Adipocyte (in vitro differentiated cells): ENCODE data around the gene PCNX2.
A peak's percentile ranks its signal among the peaks of the same experiment; 100 is the strongest.

Experiments used
- DNase-seq: peaks from one replicate; pipeline ENCODE4 v3.0.0-alpha.2; 2015; ENCODE audit warnings: low read depth
- H3K27me3 ChIP-seq: replicated peaks from 2 replicates; pipeline ENCODE4 v1.7.0; 2013; ENCODE audit warnings: mild to moderate bottlenecking, low read length, moderate library complexity; ENCODE audit not compliant: control insufficient read depth, insufficient read depth
- H3K36me3 ChIP-seq: 2 replicates; pipeline ENCODE4 v1.7.0; 2013; ENCODE audit warnings: low read length, mild to moderate bottlenecking, moderate library complexity; ENCODE audit not compliant: control insufficient read depth, insufficient read depth, severe bottlenecking
- H3K4me1 ChIP-seq: 2 replicates; pipeline ENCODE4 v1.7.0; 2013; ENCODE audit warnings: mild to moderate bottlenecking, low read length, moderate library complexity; ENCODE audit not compliant: control insufficient read depth, insufficient read depth
- H3K4me3 ChIP-seq: 2 replicates; pipeline ENCODE4 v1.7.0; 2013; ENCODE audit warnings: mild to moderate bottlenecking, low read length, moderate library complexity
- H3K9ac ChIP-seq: 2 replicates; pipeline ENCODE4 v1.7.0; 2013; ENCODE audit warnings: mild to moderate bottlenecking, low read length, moderate library complexity
- H3K9me3 ChIP-seq: 2 replicates; pipeline ENCODE4 v1.7.0; 2013; ENCODE audit warnings: mild to moderate bottlenecking, low read length, moderate library complexity; ENCODE audit not compliant: control insufficient read depth

Gene PCNX2

DNA sequence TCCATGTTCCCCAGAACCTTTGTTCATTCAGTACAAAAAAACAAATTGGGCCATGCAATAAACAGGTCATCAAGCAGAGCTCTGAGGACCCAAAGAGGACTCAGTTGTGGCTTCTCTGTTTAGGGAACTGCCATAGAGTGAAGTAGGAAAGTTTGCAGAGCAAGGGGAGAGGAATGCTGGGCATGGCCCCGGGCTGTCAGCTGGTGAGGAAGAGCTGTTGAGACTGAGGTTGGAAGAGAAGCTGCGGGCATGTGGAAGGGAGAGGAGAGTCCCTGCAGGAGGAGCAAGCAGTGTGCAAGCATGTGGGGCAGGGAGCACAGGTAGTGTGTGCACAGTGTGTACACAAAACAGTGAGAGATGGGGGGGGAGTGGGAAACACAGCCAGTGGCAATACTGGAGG, 273.3 kb downstream of the PCNX2 start:
- peaks cover 9% of the 10 kb centered on the region for H3K36me3 ChIP-seq

GRCh38 chr1:233020426-233020825, 275.1 kb downstream of the PCNX2 start:
- Histone ChIP-seq H3K9me3 (no peaks in the 10 kb centered on the region), H3K9ac (no peak overlapping the region), H3K36me3 (peaks cover 15% of the 10 kb centered on the region), H3K4me1 (peaks cover 6% of the 10 kb centered on the region), H3K27me3 (no peaks in the 10 kb centered on the region), H3K4me3 (no peak overlapping the region)
- DNase-seq: no peak

More for the DNA sequence above, 273.3 kb downstream of the PCNX2 start:
- no peak for DNase-seq
- Histone ChIP-seq H3K27me3 (no peaks in the 10 kb centered on the region), H3K4me3 (no peak overlapping the region), H3K9me3 (no peaks in the 10 kb centered on the region), H3K9ac (no peak overlapping the region), H3K4me1 (peaks cover 6% of the 10 kb centered on the region)

DNA sequence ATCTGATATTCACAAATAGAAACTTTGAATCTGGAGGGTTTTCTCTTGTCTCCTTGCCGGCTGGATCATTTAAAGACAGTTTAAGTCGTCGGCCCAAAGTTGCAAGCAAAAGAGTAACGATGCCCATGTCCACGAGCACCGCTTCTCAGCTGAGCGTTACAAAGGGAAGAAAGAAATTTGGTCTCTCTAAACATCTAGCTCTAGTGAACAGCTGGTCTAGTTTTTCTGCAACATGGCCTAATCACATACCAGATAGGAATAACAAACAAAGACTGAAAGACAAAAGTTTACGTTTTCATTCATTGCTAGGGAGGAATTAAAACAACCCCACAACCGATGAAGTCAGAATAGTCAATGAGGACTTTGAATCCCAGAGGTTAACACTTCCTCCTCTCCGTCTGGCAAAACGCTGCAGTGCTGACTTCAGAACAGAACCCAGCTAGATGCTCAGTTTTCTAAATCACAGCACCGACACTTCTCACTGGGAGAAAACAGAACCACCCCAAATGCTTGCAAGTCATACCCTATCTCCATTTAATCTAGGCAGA, 275.7 kb downstream of the PCNX2 start:
- Histone ChIP-seq H3K9ac (no peak overlapping the region), H3K27me3 (no peaks in the 10 kb centered on the region), H3K9me3 (no peaks in the 10 kb centered on the region), H3K4me3 (no peak overlapping the region), H3K4me1 (peaks cover 6% of the 10 kb centered on the region), H3K36me3 (peaks cover 15% of the 10 kb centered on the region)
- DNase-seq: no peak

DNA sequence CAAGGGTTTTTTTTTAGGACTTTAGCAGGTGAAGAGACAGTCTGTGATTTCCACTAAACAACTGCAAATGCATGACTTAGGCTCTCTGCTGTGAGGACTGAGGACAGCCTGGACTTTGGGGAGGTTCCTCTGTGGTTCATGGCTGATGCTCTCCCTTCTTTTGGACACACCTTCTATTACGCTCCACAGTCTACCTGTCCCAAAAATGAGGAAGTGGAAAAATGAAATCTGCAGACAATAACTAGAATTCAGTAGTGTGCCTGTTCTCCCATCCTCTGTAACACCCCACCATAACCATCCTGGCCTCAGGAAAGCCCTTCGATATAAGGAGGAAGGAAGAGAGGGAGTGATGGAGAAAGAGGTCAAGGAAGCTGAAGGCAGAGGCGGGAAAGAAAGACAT, 276.4 kb downstream of the PCNX2 start:
- Histone ChIP-seq H3K4me3 (no peak overlapping the region), H3K4me1 (peaks cover 6% of the 10 kb centered on the region), H3K9ac (no peak overlapping the region), H3K27me3 (no peaks in the 10 kb centered on the region), H3K36me3 (peaks cover 18% of the 10 kb centered on the region), H3K9me3 (no peaks in the 10 kb centered on the region)
- no peak for DNase-seq

DNA sequence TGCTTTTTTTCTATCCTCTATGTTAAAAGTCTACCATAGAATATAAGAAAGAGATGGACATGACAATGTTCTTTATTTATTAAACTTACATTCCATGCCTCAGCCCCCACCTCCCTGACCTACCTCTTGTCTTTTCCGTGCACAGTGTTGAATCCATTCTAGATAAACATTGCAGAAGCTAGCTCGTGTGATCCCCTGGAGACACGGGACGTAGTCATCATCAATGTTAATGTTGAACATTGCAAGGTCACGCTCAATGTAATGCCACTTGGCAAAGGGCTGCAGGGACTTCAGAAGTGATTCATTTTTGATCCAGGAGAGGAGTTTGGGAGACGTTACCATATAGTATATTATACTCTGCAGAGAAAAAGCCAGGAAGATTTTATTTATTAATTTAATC, 278.7 kb downstream of the PCNX2 start:
- Histone ChIP-seq H3K9me3 (no peaks in the 10 kb centered on the region), H3K9ac (no peak overlapping the region), H3K4me1 (peaks cover 6% of the 10 kb centered on the region), H3K4me3 (no peak overlapping the region), H3K27me3 (no peaks in the 10 kb centered on the region), H3K36me3 (peaks cover 38% of the 10 kb centered on the region)
- no peak for DNase-seq

- DNase-seq: no peak
- H3K9me3 ChIP-seq: no peaks in the 10 kb centered on the region
- H3K27me3 ChIP-seq: no peaks in the 10 kb centered on the region
- peaks cover 41% of the 10 kb centered on the region for H3K36me3 ChIP-seq
- no peak overlapping the region for H3K4me3 ChIP-seq
- H3K9ac ChIP-seq: no peak overlapping the region
- H3K4me1 ChIP-seq: peaks cover 5% of the 10 kb centered on the region
These were observed 279.6 kb downstream of the PCNX2 start for GRCh38 chr1:233015965-233016364.

DNA sequence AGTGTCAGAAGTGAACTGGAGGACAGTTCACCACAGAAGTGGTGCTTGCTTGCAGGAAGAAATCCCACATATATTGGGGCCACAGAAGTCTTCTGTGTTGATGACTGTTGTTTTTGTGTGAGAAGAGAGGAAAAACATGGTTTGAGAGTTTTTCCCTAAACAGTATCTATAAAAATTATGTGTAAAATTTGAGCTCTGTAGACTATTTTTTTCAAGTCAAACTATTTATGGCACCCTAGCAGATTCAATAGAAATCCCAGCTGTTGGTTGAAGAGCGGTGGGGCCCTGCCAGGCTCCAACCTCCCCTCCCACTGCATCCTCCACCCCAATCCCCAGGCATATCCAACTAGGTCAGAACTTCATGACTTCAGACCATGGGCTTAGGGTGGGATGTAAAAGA, 283.5 kb downstream of the PCNX2 start:
- Histone ChIP-seq H3K9ac (no peak overlapping the region), H3K4me3 (no peak overlapping the region), H3K4me1 (no peaks in the 10 kb centered on the region), H3K36me3 (peaks cover 37% of the 10 kb centered on the region), H3K9me3 (no peaks in the 10 kb centered on the region), H3K27me3 (no peaks in the 10 kb centered on the region)
- DNase-seq: no peak

- no peak overlapping the region for H3K4me3 ChIP-seq
- no peak overlapping the region for H3K9ac ChIP-seq
- no peaks in the 10 kb centered on the region for H3K4me1 ChIP-seq
- peaks cover 31% of the 10 kb centered on the region for H3K36me3 ChIP-seq
- peak; percentile 22 for DNase-seq
- no peaks in the 10 kb centered on the region for H3K27me3 ChIP-seq
- H3K9me3 ChIP-seq: no peaks in the 10 kb centered on the region
These were observed 285.4 kb downstream of the PCNX2 start for GRCh38 chr1:233010146-233010545.

GRCh38 chr1:233006541-233006973, 289.0 kb downstream of the PCNX2 start:
- peaks cover under 1% of the 10 kb centered on the region for H3K36me3 ChIP-seq
- H3K4me3 ChIP-seq: no peak overlapping the region
- DNase-seq: no peak
- H3K9ac ChIP-seq: no peak overlapping the region
- no peaks in the 10 kb centered on the region for H3K27me3 ChIP-seq
- no peaks in the 10 kb centered on the region for H3K9me3 ChIP-seq
- H3K4me1 ChIP-seq: no peaks in the 10 kb centered on the region

GRCh38 chr1:233006108-233006507, 289.4 kb downstream of the PCNX2 start:
- no peak for DNase-seq
- H3K4me1 ChIP-seq: no peaks in the 10 kb centered on the region
- H3K9me3 ChIP-seq: no peaks in the 10 kb centered on the region
- no peak overlapping the region for H3K4me3 ChIP-seq
- H3K36me3 ChIP-seq: no peaks in the 10 kb centered on the region
- no peaks in the 10 kb centered on the region for H3K27me3 ChIP-seq
- H3K9ac ChIP-seq: no peak overlapping the region

DNA sequence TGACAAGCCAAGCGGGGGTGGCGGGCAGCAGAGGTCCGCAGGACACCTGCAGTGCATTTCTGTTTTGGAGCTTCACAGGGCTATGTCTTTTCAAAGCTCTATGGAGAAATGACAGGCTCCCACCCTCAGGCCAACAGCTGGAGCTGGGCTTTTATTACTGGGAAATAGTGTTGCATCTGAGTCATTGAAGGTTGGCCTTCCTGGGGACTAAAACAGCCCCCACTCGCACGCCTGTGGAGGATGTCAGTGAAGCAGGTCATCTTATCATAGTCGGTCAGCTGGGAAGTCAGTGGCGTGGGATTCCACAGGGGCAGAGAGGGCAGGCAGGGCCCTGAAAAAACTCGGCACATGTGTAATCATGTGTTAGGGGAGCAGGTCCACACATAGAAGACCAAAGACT, 289.8 kb downstream of the PCNX2 start:
- no peaks in the 10 kb centered on the region for H3K9me3 ChIP-seq
- no peaks in the 10 kb centered on the region for H3K27me3 ChIP-seq
- no peak overlapping the region for H3K9ac ChIP-seq
- H3K4me1 ChIP-seq: no peaks in the 10 kb centered on the region
- no peak overlapping the region for H3K4me3 ChIP-seq
- peak; percentile 34 for DNase-seq
- no peaks in the 10 kb centered on the region for H3K36me3 ChIP-seq

GRCh38 chr1:233005156-233005555, 290.4 kb downstream of the PCNX2 start:
- H3K4me3 ChIP-seq: no peak overlapping the region
- no peaks in the 10 kb centered on the region for H3K36me3 ChIP-seq
- H3K9me3 ChIP-seq: no peaks in the 10 kb centered on the region
- H3K9ac ChIP-seq: no peak overlapping the region
- DNase-seq: no peak
- no peaks in the 10 kb centered on the region for H3K27me3 ChIP-seq
- H3K4me1 ChIP-seq: no peaks in the 10 kb centered on the region
